ENCODE results near the gene BTBD2. TPM values are rescaled to one million over a fixed set of nuclear protein-coding genes. Genes with fewer than 3 reads are reported as not detected.
A peak's percentile ranks its signal among the peaks of the same experiment; 100 is the strongest.

The BTBD2 gene
- total RNA-seq, 2 experiments from 2014 or later: 61.3 to 66.3 TPM

GRCh38 chr19:2048959-2049740 lies 33.6 kb upstream of the BTBD2 start:
- POLR2A ChIA-PET: no interaction called here
- CTCF ChIA-PET: interaction anchor here (0.6 to 1.7 kb wide), 3 partner anchors 17 to 79 kb away, joined by 3 to 5 read pairs (median 3); no protein-coding TSS in a partner anchor
- H3K27ac Mint-ChIP-seq: peak overlapping the region; percentile 82
- H3K4me3 Mint-ChIP-seq: peak overlapping the region; percentile 83
- peaks cover 6% of the 10 kb centered on the region for H3K36me3 Mint-ChIP-seq (ENCODE audit: low read depth)
- H3K27me3 Mint-ChIP-seq: no peaks in the 10 kb centered on the region
- DNase-seq: no peak
- H3K4me1 Mint-ChIP-seq: peaks cover 40% of the 10 kb centered on the region
- no peaks in the 10 kb centered on the region for H3K9me3 Mint-ChIP-seq

GRCh38 chr19:2048104-2048958 lies 32.8 kb upstream of the BTBD2 start:
- Mint-ChIP-seq H3K27me3 (no peaks in the 10 kb centered on the region), H3K27ac (peak overlapping the region; percentile 31), H3K4me1 (peaks cover 42% of the 10 kb centered on the region), H3K9me3 (no peaks in the 10 kb centered on the region), H3K36me3 (ENCODE audit: low read depth) (peaks cover 10% of the 10 kb centered on the region), H3K4me3 (peak overlapping the region; percentile 83)
- CTCF ChIA-PET: interaction anchor here (0.6 to 1.7 kb wide), 4 partner anchors 16 to 1259 kb away, joined by 3 to 5 read pairs (median 4); no protein-coding TSS in a partner anchor
- POLR2A ChIA-PET: no interaction called here
- DNase-seq: no peak

GRCh38 chr19:2047449-2048103 lies 32.1 kb upstream of the BTBD2 start:
- Mint-ChIP-seq H3K9me3 (no peaks in the 10 kb centered on the region), H3K27me3 (no peaks in the 10 kb centered on the region), H3K4me3 (no peak overlapping the region), H3K4me1 (peaks cover 48% of the 10 kb centered on the region), H3K36me3 (ENCODE audit: low read depth) (peaks cover 11% of the 10 kb centered on the region), H3K27ac (no peak overlapping the region)
- POLR2A ChIA-PET: no interaction called here
- DNase-seq: no peak
- CTCF ChIA-PET: interaction anchor here (1.7 kb wide), 1 partner anchor 15 kb away, joined by 5 read pairs; no protein-coding TSS in a partner anchor

GRCh38 chr19:2047076-2047448 lies 31.5 kb upstream of the BTBD2 start:
- ChIA-PET POLR2A (no interaction called here), CTCF (interaction anchor here (1.7 kb wide), 1 partner anchor 15 kb away, joined by 5 read pairs; no protein-coding TSS in a partner anchor)
- H3K27me3 Mint-ChIP-seq: no peaks in the 10 kb centered on the region
- no peaks in the 10 kb centered on the region for H3K9me3 Mint-ChIP-seq
- peaks cover 11% of the 10 kb centered on the region for H3K36me3 Mint-ChIP-seq (ENCODE audit: low read depth)
- peaks cover 49% of the 10 kb centered on the region for H3K4me1 Mint-ChIP-seq
- DNase-seq: no peak
- no peak overlapping the region for H3K4me3 Mint-ChIP-seq
- no peak overlapping the region for H3K27ac Mint-ChIP-seq

- Mint-ChIP-seq H3K36me3 (ENCODE audit: low read depth) (peaks cover 13% of the 10 kb centered on the region), H3K4me1 (peaks cover 44% of the 10 kb centered on the region), H3K4me3 (no peak overlapping the region), H3K9me3 (no peaks in the 10 kb centered on the region), H3K27me3 (no peaks in the 10 kb centered on the region), H3K27ac (no peak overlapping the region)
- no peak for DNase-seq
- ChIA-PET CTCF (interaction anchor here (0.6 kb wide), 1 partner anchor 27 kb away, joined by 3 read pairs; no protein-coding TSS in a partner anchor), POLR2A (no interaction called here)
Observed at GRCh38 chr19:2046046-2046907, 30.8 kb upstream of the BTBD2 start.

GRCh38 chr19:2045501-2046045 lies 30.1 kb upstream of the BTBD2 start:
- H3K9me3 Mint-ChIP-seq: no peaks in the 10 kb centered on the region
- DNase-seq: no peak
- CTCF ChIA-PET: interaction anchor here (0.6 kb wide), 1 partner anchor 26 kb away, joined by 3 read pairs; no protein-coding TSS in a partner anchor
- POLR2A ChIA-PET: no interaction called here
- no peak overlapping the region for H3K4me3 Mint-ChIP-seq
- H3K36me3 Mint-ChIP-seq (ENCODE audit: low read depth): peaks cover 17% of the 10 kb centered on the region
- no peak overlapping the region for H3K27ac Mint-ChIP-seq
- no peaks in the 10 kb centered on the region for H3K27me3 Mint-ChIP-seq
- peaks cover 47% of the 10 kb centered on the region for H3K4me1 Mint-ChIP-seq

- peak overlapping the region; percentile 85 for H3K27ac Mint-ChIP-seq
- POLR2A ChIA-PET: no interaction called here
- DNase-seq: no peak
- CTCF ChIA-PET: interaction anchor here (0.6 kb wide), 1 partner anchor 25 kb away, joined by 3 read pairs; no protein-coding TSS in a partner anchor
- peaks cover 16% of the 10 kb centered on the region for H3K36me3 Mint-ChIP-seq (ENCODE audit: low read depth)
- no peaks in the 10 kb centered on the region for H3K9me3 Mint-ChIP-seq
- H3K4me3 Mint-ChIP-seq: no peak overlapping the region
- no peaks in the 10 kb centered on the region for H3K27me3 Mint-ChIP-seq
- H3K4me1 Mint-ChIP-seq: peaks cover 46% of the 10 kb centered on the region
Observed at GRCh38 chr19:2044709-2045500, 29.4 kb upstream of the BTBD2 start.

- POLR2A ChIA-PET: no interaction called here
- H3K36me3 Mint-ChIP-seq (ENCODE audit: low read depth): peaks cover 16% of the 10 kb centered on the region
- peaks cover 46% of the 10 kb centered on the region for H3K4me1 Mint-ChIP-seq
- CTCF ChIA-PET: interaction anchor here (1.1 kb wide), 1 partner anchor 10 kb away, joined by 3 read pairs; no protein-coding TSS in a partner anchor
- DNase-seq: no peak
- H3K27ac Mint-ChIP-seq: peak overlapping the region; percentile 87
- H3K9me3 Mint-ChIP-seq: no peaks in the 10 kb centered on the region
- H3K4me3 Mint-ChIP-seq: no peak overlapping the region
- H3K27me3 Mint-ChIP-seq: no peaks in the 10 kb centered on the region
Observed at GRCh38 chr19:2043961-2044708, 28.6 kb upstream of the BTBD2 start.

GRCh38 chr19:2043251-2043641 lies 27.7 kb upstream of the BTBD2 start:
- Mint-ChIP-seq H3K27me3 (no peaks in the 10 kb centered on the region), H3K27ac (peak overlapping the region; percentile 87), H3K9me3 (no peaks in the 10 kb centered on the region), H3K4me3 (peak overlapping the region; percentile 56), H3K36me3 (ENCODE audit: low read depth) (peaks cover 14% of the 10 kb centered on the region), H3K4me1 (peaks cover 41% of the 10 kb centered on the region)
- CTCF ChIA-PET: interaction anchor here (0.9 to 1.6 kb wide), 5 partner anchors 9 to 24 kb away, joined by 3 to 8 read pairs (median 4); no protein-coding TSS in a partner anchor
- DNase-seq: no peak
- POLR2A ChIA-PET: no interaction called here

- Mint-ChIP-seq H3K27me3 (no peaks in the 10 kb centered on the region), H3K36me3 (ENCODE audit: low read depth) (peaks cover 18% of the 10 kb centered on the region), H3K27ac (peak overlapping the region; percentile 87), H3K9me3 (no peaks in the 10 kb centered on the region), H3K4me3 (peak overlapping the region; percentile 56), H3K4me1 (peaks cover 37% of the 10 kb centered on the region)
- no peak for DNase-seq
- ChIA-PET CTCF (interaction anchor here (0.9 to 1.6 kb wide), 5 partner anchors 10 to 26 kb away, joined by 3 to 8 read pairs (median 4); no protein-coding TSS in a partner anchor), POLR2A (interaction anchor here (1.0 kb wide), 1 partner anchor 9 kb away, joined by 5 read pairs; the partner anchor contains the start of gene MKNK2)
Observed at GRCh38 chr19:2042485-2043250, 27.2 kb upstream of the BTBD2 start.
